ENCODE results near the gene FUCA2.
A peak's percentile ranks its signal among the peaks of the same experiment; 100 is the strongest.
"Not testable (repeated sequence)": the region's sequence is repeated elsewhere in the genome, so short reads cannot be mapped to it uniquely, and the experiment has no call there.

Gene FUCA2

GRCh38 chr6:143478479-143479062, 32.9 kb downstream of the FUCA2 start:
- no peak overlapping the region for H3K27ac ChIP-seq
- TF ChIP-seq CTCF (conservative IDR thresholded peaks at IDR 0.05): no peak

GRCh38 chr6:143476545-143476944, 35.0 kb downstream of the FUCA2 start:
- TF ChIP-seq CTCF (conservative IDR thresholded peaks at IDR 0.05): no peak
- no peak overlapping the region for H3K27ac ChIP-seq

GRCh38 chr6:143471822-143472221, 39.7 kb downstream of the FUCA2 start:
- no peak overlapping the region for H3K27ac ChIP-seq
- no peak for TF ChIP-seq CTCF (conservative IDR thresholded peaks at IDR 0.05)

- not testable (repeated sequence) for H3K27ac ChIP-seq
Observed at GRCh38 chr6:143468823-143469222, 42.7 kb downstream of the FUCA2 start.

- no peak overlapping the region for H3K27ac ChIP-seq
- no peak for TF ChIP-seq CTCF (conservative IDR thresholded peaks at IDR 0.05)
Observed at GRCh38 chr6:143468026-143468425, 43.5 kb downstream of the FUCA2 start.

GRCh38 chr6:143465546-143465945, 46.0 kb downstream of the FUCA2 start:
- H3K27ac ChIP-seq: no peak overlapping the region
- no peak for TF ChIP-seq CTCF (conservative IDR thresholded peaks at IDR 0.05)

GRCh38 chr6:143457563-143458359, 53.8 kb downstream of the FUCA2 start:
- peak overlapping the region; percentile 83 for H3K27ac ChIP-seq
- TF ChIP-seq CTCF (conservative IDR thresholded peaks at IDR 0.05): no peak

GRCh38 chr6:143451531-143451930, 60.0 kb downstream of the FUCA2 start:
- H3K27ac ChIP-seq: peak overlapping the region; percentile 81
- TF ChIP-seq CTCF (conservative IDR thresholded peaks at IDR 0.05): no peak
